WTC11 (cell line): ENCODE data around the gene ZBTB22. TPM values are rescaled to one million over a fixed set of nuclear protein-coding genes. Genes with fewer than 3 reads are reported as not detected.

Experiments used
- ATAC-seq: fragments of 200-7000 bp; cut with Tn5 transposase; 2 replicates; pipeline ENCODE4 v1.10.0; 2021; ENCODE audit warnings: mild to moderate bottlenecking, moderate library complexity
- CTCF ChIA-PET: fragments of 300-600 bp; sonication (Branson Sonifier 250); formaldehyde crosslinking; loops from one replicate; lab custom pipeline; 2021; ENCODE audit warnings: antibody characterized with exemption; lab: Charles Lee
- POLR2A ChIA-PET: fragments of 350-600 bp; sonication (Branson Sonifier 250); formaldehyde crosslinking; loops from one replicate; lab custom pipeline; 2021; ENCODE audit warnings: antibody characterized with exemption; lab: Charles Lee
- DNase-seq: peaks from one replicate; pipeline ENCODE4 v3.0.0; 2021; ENCODE audit warnings: low spot score
- H3K27ac Mint-ChIP-seq: 2 replicates; pipeline ENCODE4 v1.8.0; 2021; ENCODE audit warnings: mixed read lengths
- H3K27me3 Mint-ChIP-seq: 2 replicates; pipeline ENCODE4 v1.8.0; 2021; ENCODE audit warnings: low read depth, mild to moderate bottlenecking, moderate library complexity, mixed read lengths
- H3K36me3 Mint-ChIP-seq: 2 replicates; pipeline ENCODE4 v1.8.0; 2021; ENCODE audit warnings: mixed read lengths
- H3K4me1 Mint-ChIP-seq: 2 replicates; pipeline ENCODE4 v1.8.0; 2022; ENCODE audit warnings: mixed read lengths
- H3K4me3 Mint-ChIP-seq: 2 replicates; pipeline ENCODE4 v1.8.0; 2021; ENCODE audit warnings: mild to moderate bottlenecking, moderate library complexity, mixed read lengths
- H3K9me3 Mint-ChIP-seq: 2 replicates; pipeline ENCODE4 v1.8.0; 2021; ENCODE audit warnings: mixed read lengths
- AFF4 ChIP-seq: sonication (generic); formaldehyde crosslinking; IDR thresholded peaks from 2 replicates; pipeline ENCODE4 v1.8.1; 2023; ENCODE audit warnings: mild to moderate bottlenecking, missing genetic modification reagents, borderline replicate concordance
- AR ChIP-seq: fragments of 250-450 bp; sonication (Bioruptor Pico); IDR thresholded peaks from 2 replicates; pipeline ENCODE4 v1.9.0; 2021; ENCODE audit warnings: mild to moderate bottlenecking
- ARID4B ChIP-seq: sonication (generic); formaldehyde crosslinking; IDR thresholded peaks from 2 replicates; pipeline ENCODE4 v1.8.0; 2023; ENCODE audit warnings: missing genetic modification reagents, mild to moderate bottlenecking, borderline replicate concordance
- ATF3 ChIP-seq: sonication (generic); formaldehyde crosslinking; conservative IDR thresholded peaks from 2 replicates; pipeline ENCODE4 v1.8.1; 2022; ENCODE audit warnings: mild to moderate bottlenecking, missing genetic modification reagents
- ETV6 ChIP-seq: sonication (generic); formaldehyde crosslinking; IDR thresholded peaks from 2 replicates; pipeline ENCODE4 v1.8.1; 2022; ENCODE audit warnings: mild to moderate bottlenecking, missing genetic modification reagents
- GABPB1 ChIP-seq: sonication (generic); formaldehyde crosslinking; IDR thresholded peaks from 2 replicates; pipeline ENCODE4 v1.8.1; 2023; ENCODE audit warnings: mild to moderate bottlenecking, missing genetic modification reagents
- IRF2 ChIP-seq: sonication (generic); formaldehyde crosslinking; IDR thresholded peaks from 2 replicates; pipeline ENCODE4 v1.8.0; 2022; ENCODE audit warnings: low read depth, missing genetic modification reagents, borderline replicate concordance
- JUN ChIP-seq: sonication (generic); formaldehyde crosslinking; IDR thresholded peaks from 2 replicates; pipeline ENCODE4 v1.8.0; 2023; ENCODE audit warnings: mild to moderate bottlenecking, missing genetic modification reagents
- MYBL2 ChIP-seq: sonication (generic); formaldehyde crosslinking; IDR thresholded peaks from 2 replicates; pipeline ENCODE4 v1.8.1; 2023; ENCODE audit warnings: mild to moderate bottlenecking, moderate library complexity, missing genetic modification reagents
- NFATC4 ChIP-seq: fragments of 250-450 bp; sonication (Bioruptor Pico); IDR thresholded peaks from 2 replicates; pipeline ENCODE4 v1.9.0; 2021; ENCODE audit warnings: mild to moderate bottlenecking
- OVOL2 ChIP-seq: fragments of 250-450 bp; sonication (Bioruptor Pico); IDR thresholded peaks from 2 replicates; pipeline ENCODE4 v1.9.0; 2021; ENCODE audit warnings: mild to moderate bottlenecking, borderline replicate concordance
- SOX15 ChIP-seq: fragments of 250-450 bp; sonication (Bioruptor Pico); IDR thresholded peaks from 2 replicates; pipeline ENCODE4 v1.9.0; 2021; ENCODE audit warnings: mild to moderate bottlenecking
- TCF7 ChIP-seq: sonication (generic); formaldehyde crosslinking; IDR thresholded peaks from 2 replicates; pipeline ENCODE4 v1.8.0; 2022; ENCODE audit warnings: mild to moderate bottlenecking, low read depth, missing genetic modification reagents, moderate library complexity
- TP53 ChIP-seq: sonication (generic); formaldehyde crosslinking; IDR thresholded peaks from 2 replicates; pipeline ENCODE4 v1.8.1; 2023; ENCODE audit warnings: mild to moderate bottlenecking, missing genetic modification reagents
- USF1 ChIP-seq: sonication (generic); formaldehyde crosslinking; IDR thresholded peaks from 2 replicates; pipeline ENCODE4 v1.8.0; 2022; ENCODE audit warnings: mild to moderate bottlenecking, missing genetic modification reagents
- USF2 ChIP-seq: sonication (generic); formaldehyde crosslinking; IDR thresholded peaks from 2 replicates; pipeline ENCODE4 v1.8.1; 2023; ENCODE audit warnings: mild to moderate bottlenecking, missing genetic modification reagents, moderate library complexity
- ZBTB43 ChIP-seq: sonication (generic); formaldehyde crosslinking; IDR thresholded peaks from 2 replicates; pipeline ENCODE4 v1.8.1; 2023; ENCODE audit warnings: mild to moderate bottlenecking, missing genetic modification reagents
- ZNF281 ChIP-seq: sonication (generic); formaldehyde crosslinking; IDR thresholded peaks from 2 replicates; pipeline ENCODE4 v1.8.0; 2023; ENCODE audit warnings: mild to moderate bottlenecking, missing genetic modification reagents
- total RNA-seq: library from RNA; stranded (reverse); gene quantifications from 3 replicates; pipeline ENCODE4 v1.2.3, GENCODE V29; 2021

Gene ZBTB22
- total RNA-seq, 1 experiment from 2014 or later, result 11.6 TPM

GRCh38 chr6:33306356-33306755 is 11.2 kb downstream of the ZBTB22 start:
- H3K9me3 Mint-ChIP-seq, result no peaks in the 10 kb centered on the region
- ChIA-PET POLR2A (no interaction called here), CTCF (no interaction called here)
- H3K36me3 Mint-ChIP-seq, result peaks cover 4% of the 10 kb centered on the region; the same call in 1 of the 2 replicates
- no peak for DNase-seq
- TF ChIP-seq ZNF281 (CRISPR knock-in tag) (no peak), TP53 (CRISPR knock-in tag) (no peak), AR (CRISPR knock-in tag) (no peak), TCF7 (CRISPR knock-in tag) (no peak), ATF3 (CRISPR knock-in tag) (no peak), ARID4B (no peak), OVOL2 (CRISPR knock-in tag) (no peak), SOX15 (CRISPR knock-in tag) (no peak), GABPB1 (CRISPR knock-in tag) (no peak), ETV6 (CRISPR knock-in tag) (no peak), NFATC4 (CRISPR knock-in tag) (no peak), USF1 (CRISPR knock-in tag) (no peak), ZBTB43 (no peak)
- H3K4me3 Mint-ChIP-seq, result no peak overlapping the region
- H3K27me3 Mint-ChIP-seq, result no peaks in the 10 kb centered on the region
- no peaks in the 10 kb centered on the region for H3K4me1 Mint-ChIP-seq
- no peak for ATAC-seq
- no peak overlapping the region; the same call in 1 of the 2 replicates for H3K27ac Mint-ChIP-seq

- peaks cover 6% of the 10 kb centered on the region; the same call in 1 of the 2 replicates for H3K36me3 Mint-ChIP-seq
- H3K4me1 Mint-ChIP-seq, result peaks cover 8% of the 10 kb centered on the region
- no peaks in the 10 kb centered on the region for H3K27me3 Mint-ChIP-seq
- H3K4me3 Mint-ChIP-seq, result no peak overlapping the region
- H3K9me3 Mint-ChIP-seq, result no peaks in the 10 kb centered on the region
- POLR2A ChIA-PET, result no interaction called here
- DNase-seq, result no peak
- H3K27ac Mint-ChIP-seq, result no peak overlapping the region
- ATAC-seq, result no peak
- CTCF ChIA-PET, result interaction anchor here (0.8 kb wide), 1 partner anchor 327 kb away, joined by 3 read pairs; no protein-coding TSS in a partner anchor
- no peak for TF ChIP-seq USF2 (CRISPR knock-in tag)
- no peak for TF ChIP-seq IRF2 (CRISPR knock-in tag)
- TF ChIP-seq JUN (CRISPR knock-in tag), result no peak
- TF ChIP-seq MYBL2 (CRISPR knock-in tag), result no peak
- TF ChIP-seq AFF4 (CRISPR knock-in tag), result no peak
These were observed 12.5 kb downstream of the ZBTB22 start for GRCh38 chr6:33305052-33305451.
